MM.1S (cell line): ENCODE measurements around the gene RBBP6.
A peak's percentile ranks its signal among the peaks of the same experiment; 100 is the strongest.

Source experiments
- DNase-seq: peaks from one replicate; pipeline ENCODE4 v3.0.0-alpha.2; 2015
- H2AFZ ChIP-seq: fragments of 300-600 bp; sonication (generic); 2 replicates; pipeline ENCODE4 v1.6.0; 2016; ENCODE audit warnings: antibody characterized with exemption, low read length
- H3F3A ChIP-seq: fragments of 300-600 bp; sonication (generic); 2 replicates; pipeline ENCODE4 v1.6.1; 2016; ENCODE audit warnings: mild to moderate bottlenecking, antibody characterized with exemption, low read length, moderate library complexity, mixed read lengths; ENCODE audit not compliant: insufficient read depth
- H3K27ac ChIP-seq: fragments of 300-600 bp; sonication (generic); 2 replicates; pipeline ENCODE4 v1.5.1; 2016; ENCODE audit warnings: mild to moderate bottlenecking, low read length
- H3K27me3 ChIP-seq: fragments of 300-600 bp; sonication (generic); replicated peaks from 2 replicates; pipeline ENCODE4 v1.6.0; 2016; ENCODE audit warnings: low read length; ENCODE audit not compliant: insufficient read depth
- H3K36me3 ChIP-seq: fragments of 300-600 bp; sonication (generic); replicated peaks from 2 replicates; pipeline ENCODE4 v1.6.1; 2016; ENCODE audit warnings: mild to moderate bottlenecking, low read length, mixed read lengths; ENCODE audit not compliant: insufficient read depth
- H3K4me1 ChIP-seq: fragments of 300-600 bp; sonication (generic); 2 replicates; pipeline ENCODE4 v1.6.1; 2016; ENCODE audit warnings: low read length, mixed read lengths
- H3K4me2 ChIP-seq: fragments of 300-600 bp; sonication (generic); 2 replicates; pipeline ENCODE4 v1.6.0; 2016; ENCODE audit warnings: low read depth, low read length
- H3K4me3 ChIP-seq: fragments of 300-600 bp; sonication (generic); 2 replicates; pipeline ENCODE4 v1.5.1; 2016; ENCODE audit warnings: low read length, mixed read lengths
- H3K79me2 ChIP-seq: fragments of 300-600 bp; sonication (generic); 2 replicates; pipeline ENCODE4 v1.6.1; 2016; ENCODE audit warnings: mixed run types, low read length, mixed read lengths
- H3K9ac ChIP-seq: fragments of 300-600 bp; sonication (generic); 2 replicates; pipeline ENCODE4 v1.6.1; 2016; ENCODE audit warnings: low read length, mixed read lengths
- H3K9me2 ChIP-seq: fragments of 300-600 bp; sonication (generic); replicated peaks from 2 replicates; pipeline ENCODE4 v1.6.1; 2016; ENCODE audit warnings: mild to moderate bottlenecking, low read length, mixed read lengths; ENCODE audit not compliant: insufficient read depth
- H3K9me3 ChIP-seq: fragments of 300-600 bp; sonication (generic); replicated peaks from 2 replicates; pipeline ENCODE4 v1.6.1; 2016; ENCODE audit warnings: mild to moderate bottlenecking, low read length, mixed read lengths; ENCODE audit not compliant: insufficient read depth
- H4K20me1 ChIP-seq: fragments of 300-600 bp; sonication (generic); 2 replicates; pipeline ENCODE4 v1.6.1; 2016; ENCODE audit warnings: mild to moderate bottlenecking, low read length, moderate library complexity, mixed read lengths; ENCODE audit not compliant: insufficient read depth
- CTCF ChIP-seq: fragments of 300-600 bp; sonication (generic); IDR thresholded peaks from 2 replicates; pipeline ENCODE4 v1.5.1; 2016; ENCODE audit warnings: antibody characterized with exemption, low read length, mixed read lengths
- EZH2 ChIP-seq: fragments of 300-600 bp; sonication (generic); optimal IDR thresholded peaks from 2 replicates; pipeline ENCODE3; 2017; ENCODE audit warnings: low read depth, mild to moderate bottlenecking, antibody characterized with exemption, low read length, mixed read lengths
- EZH2phosphoT487 ChIP-seq: fragments of 300-600 bp; sonication (generic); IDR thresholded peaks from 2 replicates; pipeline ENCODE4 v1.6.1; 2018; ENCODE audit warnings: antibody characterized with exemption, low read length

RBBP6 gene

DNA sequence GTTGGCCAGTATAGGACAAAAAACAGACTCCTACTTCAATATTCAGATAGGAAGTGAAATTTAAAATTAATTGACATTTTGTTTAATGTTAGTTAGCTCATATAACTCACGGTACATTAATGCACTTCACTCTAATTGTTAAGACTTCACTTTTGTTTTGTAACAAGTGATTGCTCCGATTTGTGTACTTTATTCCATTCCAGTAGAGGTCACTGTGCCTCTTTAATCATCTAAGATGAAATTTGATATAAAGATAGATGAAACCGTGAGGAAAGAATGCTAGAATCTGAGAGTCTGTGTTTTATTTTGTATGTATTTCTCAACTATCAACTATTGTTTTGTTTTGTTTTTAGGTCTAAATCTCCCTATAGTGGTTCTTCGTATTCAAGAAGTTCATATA, 29.0 kb downstream of the RBBP6 start:
- TF ChIP-seq EZH2phosphoT487 = no peak
- TF ChIP-seq CTCF = peak; percentile 16; the same call in 1 of the 2 replicates

DNA sequence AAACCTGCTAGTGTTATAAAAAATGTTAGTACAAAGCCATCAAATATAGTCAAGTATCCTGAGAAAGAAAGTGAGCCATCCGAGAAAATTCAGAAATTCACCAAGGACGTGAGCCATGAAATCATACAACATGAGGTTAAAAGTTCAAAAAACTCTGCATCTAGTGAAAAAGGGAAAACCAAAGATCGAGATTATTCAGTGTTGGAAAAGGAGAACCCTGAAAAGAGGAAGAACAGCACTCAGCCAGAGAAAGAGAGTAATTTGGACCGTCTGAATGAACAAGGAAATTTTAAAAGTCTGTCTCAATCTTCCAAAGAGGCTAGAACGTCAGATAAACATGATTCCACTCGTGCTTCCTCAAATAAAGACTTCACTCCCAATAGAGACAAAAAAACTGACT, 31.7 kb downstream of the RBBP6 start:
- no peaks in the 10 kb centered on the region for H3K27me3 ChIP-seq

More for the DNA sequence above, 29.0 kb downstream of the RBBP6 start:
- Histone ChIP-seq H3K27ac (no peak overlapping the region), H3K4me1 (no peaks in the 10 kb centered on the region), H3K4me2 (no peak overlapping the region), H3F3A (no peaks in the 10 kb centered on the region), H3K9ac (no peak overlapping the region), H3K4me3 (no peak overlapping the region), H3K79me2 (no peaks in the 10 kb centered on the region), H3K9me3 (no peaks in the 10 kb centered on the region), H3K36me3 (peaks cover 44% of the 10 kb centered on the region), H3K27me3 (no peaks in the 10 kb centered on the region), H2AFZ (no peak overlapping the region), H3K9me2 (no peaks in the 10 kb centered on the region), H4K20me1 (no peaks in the 10 kb centered on the region)
- DNase-seq = no peak

GRCh38 chr16:24572069-24572468, 32.7 kb downstream of the RBBP6 start:
- H3K4me3 ChIP-seq = no peak overlapping the region
- H3K27ac ChIP-seq = no peak overlapping the region
- H4K20me1 ChIP-seq = no peaks in the 10 kb centered on the region
- H3K36me3 ChIP-seq = peaks cover 37% of the 10 kb centered on the region
- H3K79me2 ChIP-seq = no peaks in the 10 kb centered on the region
- H3K27me3 ChIP-seq = no peaks in the 10 kb centered on the region
- DNase-seq = no peak
- H2AFZ ChIP-seq = no peak overlapping the region
- no peaks in the 10 kb centered on the region for H3K9me3 ChIP-seq
- TF ChIP-seq CTCF (no peak), EZH2 (no peak), EZH2phosphoT487 (no peak)
- no peak overlapping the region for H3K4me2 ChIP-seq
- H3K9me2 ChIP-seq = no peaks in the 10 kb centered on the region
- H3F3A ChIP-seq = no peaks in the 10 kb centered on the region
- H3K9ac ChIP-seq = no peak overlapping the region
- no peaks in the 10 kb centered on the region for H3K4me1 ChIP-seq

More for the DNA sequence above, 31.7 kb downstream of the RBBP6 start:
- Histone ChIP-seq H3K9me2 (no peaks in the 10 kb centered on the region), H3K4me2 (no peak overlapping the region), H2AFZ (no peak overlapping the region), H3K36me3 (peaks cover 39% of the 10 kb centered on the region), H4K20me1 (no peaks in the 10 kb centered on the region), H3K79me2 (no peaks in the 10 kb centered on the region), H3K9me3 (no peaks in the 10 kb centered on the region), H3K4me1 (no peaks in the 10 kb centered on the region), H3K9ac (no peak overlapping the region), H3K27ac (no peak overlapping the region), H3K4me3 (no peak overlapping the region), H3F3A (no peaks in the 10 kb centered on the region)
- DNase-seq = no peak
- TF ChIP-seq EZH2phosphoT487 = no peak
- TF ChIP-seq CTCF = no peak
- no peak for TF ChIP-seq EZH2
